Measurements from ENCODE around the gene AP5Z1. TPM values are rescaled to one million over a fixed set of nuclear protein-coding genes. Genes with fewer than 3 reads are reported as not detected.

Gene AP5Z1
- total RNA-seq, 1 donor from 2014 or later: 88.6 TPM

DNA sequence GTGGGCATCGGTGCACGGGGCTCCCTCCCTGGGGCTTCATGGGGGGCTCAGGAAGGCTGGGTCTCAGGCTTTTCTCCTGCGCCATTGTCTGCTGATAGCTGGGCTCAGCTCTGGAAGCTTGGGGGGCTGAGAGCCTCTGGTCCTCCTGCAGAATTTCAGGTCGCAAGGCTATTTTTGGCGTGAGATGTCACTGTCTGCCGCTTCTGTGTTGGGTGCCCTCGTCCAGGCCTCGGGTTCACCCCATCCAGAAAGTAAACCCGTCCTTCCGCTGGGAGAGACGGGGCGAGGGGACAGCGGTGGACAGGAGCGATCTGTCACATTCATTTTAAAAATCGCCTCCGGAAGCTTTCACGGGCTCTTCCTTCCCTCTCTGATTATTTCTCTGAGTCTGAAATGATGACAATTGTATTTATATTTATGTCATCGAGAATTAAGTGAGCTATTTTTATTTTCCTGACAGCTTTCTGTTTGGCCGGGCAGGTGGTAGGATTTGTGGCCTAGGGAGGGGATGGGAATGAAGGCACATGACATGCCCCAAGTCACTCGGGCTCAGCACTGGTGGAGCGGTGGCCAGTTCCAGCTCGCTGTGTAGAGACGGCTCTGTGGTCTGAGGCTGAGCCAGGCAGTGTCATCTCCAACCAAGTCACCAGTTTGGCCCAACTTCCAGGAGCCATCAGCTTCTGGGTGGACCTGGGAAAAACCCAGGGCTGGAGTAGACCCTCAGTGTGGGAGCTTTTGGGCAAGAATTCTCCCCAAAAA, 40.7 kb upstream of the AP5Z1 start:
- TF ChIP-seq, protein P1, sequence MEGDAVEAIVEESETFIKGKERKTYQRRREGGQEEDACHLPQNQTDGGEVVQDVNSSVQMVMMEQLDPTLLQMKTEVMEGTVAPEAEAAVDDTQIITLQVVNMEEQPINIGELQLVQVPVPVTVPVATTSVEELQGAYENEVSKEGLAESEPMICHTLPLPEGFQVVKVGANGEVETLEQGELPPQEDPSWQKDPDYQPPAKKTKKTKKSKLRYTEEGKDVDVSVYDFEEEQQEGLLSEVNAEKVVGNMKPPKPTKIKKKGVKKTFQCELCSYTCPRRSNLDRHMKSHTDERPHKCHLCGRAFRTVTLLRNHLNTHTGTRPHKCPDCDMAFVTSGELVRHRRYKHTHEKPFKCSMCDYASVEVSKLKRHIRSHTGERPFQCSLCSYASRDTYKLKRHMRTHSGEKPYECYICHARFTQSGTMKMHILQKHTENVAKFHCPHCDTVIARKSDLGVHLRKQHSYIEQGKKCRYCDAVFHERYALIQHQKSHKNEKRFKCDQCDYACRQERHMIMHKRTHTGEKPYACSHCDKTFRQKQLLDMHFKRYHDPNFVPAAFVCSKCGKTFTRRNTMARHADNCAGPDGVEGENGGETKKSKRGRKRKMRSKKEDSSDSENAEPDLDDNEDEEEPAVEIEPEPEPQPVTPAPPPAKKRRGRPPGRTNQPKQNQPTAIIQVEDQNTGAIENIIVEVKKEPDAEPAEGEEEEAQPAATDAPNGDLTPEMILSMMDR (IDR thresholded peaks at IDR 0.05; ENCODE audit: unreplicated experiment): no peak
- H3K4me3 Mint-ChIP-seq (ENCODE audit: unreplicated experiment): no peak overlapping the region
- peaks cover 6% of the 10 kb centered on the region for H3K27me3 Mint-ChIP-seq (ENCODE audit: unreplicated experiment)
- H3K36me3 Mint-ChIP-seq (ENCODE audit: low read depth, unreplicated experiment): peaks cover 39% of the 10 kb centered on the region
- H3K9me3 Mint-ChIP-seq (ENCODE audit: unreplicated experiment): no peaks in the 10 kb centered on the region
- DNase-seq (ENCODE audit: low spot score): no peak
- no peak overlapping the region for H3K27ac Mint-ChIP-seq (ENCODE audit: unreplicated experiment)
- peaks cover 23% of the 10 kb centered on the region for H3K4me1 Mint-ChIP-seq (ENCODE audit: unreplicated experiment)

DNA sequence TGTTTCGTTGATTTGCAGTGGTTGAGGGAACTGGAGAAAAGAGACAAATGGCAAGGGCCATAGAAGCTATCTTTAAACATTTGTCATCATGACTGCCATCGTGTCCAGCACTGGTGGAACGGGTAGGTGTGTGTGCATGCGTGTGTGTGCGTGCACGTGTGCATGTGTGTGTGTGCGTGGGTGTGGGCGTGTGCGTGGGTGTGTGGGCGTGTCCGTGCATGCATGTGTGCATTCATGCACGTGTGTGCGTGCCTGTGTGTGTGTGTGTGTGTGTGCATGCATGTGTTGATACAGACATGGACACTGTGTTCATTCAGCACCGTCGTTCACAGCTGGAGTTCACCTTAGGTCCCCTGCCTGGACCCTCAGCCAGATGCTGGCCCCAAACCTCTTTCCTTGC, 38.1 kb upstream of the AP5Z1 start:
- H3K9me3 Mint-ChIP-seq (ENCODE audit: unreplicated experiment): no peaks in the 10 kb centered on the region
- peaks cover 10% of the 10 kb centered on the region for H3K27me3 Mint-ChIP-seq (ENCODE audit: unreplicated experiment)
- no peak for DNase-seq (ENCODE audit: low spot score)
- TF ChIP-seq, protein P1 (IDR thresholded peaks at IDR 0.05; ENCODE audit: unreplicated experiment): no peak
- peaks cover 27% of the 10 kb centered on the region for H3K4me1 Mint-ChIP-seq (ENCODE audit: unreplicated experiment)
- peak overlapping the region; percentile 53 for H3K27ac Mint-ChIP-seq (ENCODE audit: unreplicated experiment)
- peaks cover 43% of the 10 kb centered on the region for H3K36me3 Mint-ChIP-seq (ENCODE audit: low read depth, unreplicated experiment)
- H3K4me3 Mint-ChIP-seq (ENCODE audit: unreplicated experiment): peak overlapping the region; percentile 74

DNA sequence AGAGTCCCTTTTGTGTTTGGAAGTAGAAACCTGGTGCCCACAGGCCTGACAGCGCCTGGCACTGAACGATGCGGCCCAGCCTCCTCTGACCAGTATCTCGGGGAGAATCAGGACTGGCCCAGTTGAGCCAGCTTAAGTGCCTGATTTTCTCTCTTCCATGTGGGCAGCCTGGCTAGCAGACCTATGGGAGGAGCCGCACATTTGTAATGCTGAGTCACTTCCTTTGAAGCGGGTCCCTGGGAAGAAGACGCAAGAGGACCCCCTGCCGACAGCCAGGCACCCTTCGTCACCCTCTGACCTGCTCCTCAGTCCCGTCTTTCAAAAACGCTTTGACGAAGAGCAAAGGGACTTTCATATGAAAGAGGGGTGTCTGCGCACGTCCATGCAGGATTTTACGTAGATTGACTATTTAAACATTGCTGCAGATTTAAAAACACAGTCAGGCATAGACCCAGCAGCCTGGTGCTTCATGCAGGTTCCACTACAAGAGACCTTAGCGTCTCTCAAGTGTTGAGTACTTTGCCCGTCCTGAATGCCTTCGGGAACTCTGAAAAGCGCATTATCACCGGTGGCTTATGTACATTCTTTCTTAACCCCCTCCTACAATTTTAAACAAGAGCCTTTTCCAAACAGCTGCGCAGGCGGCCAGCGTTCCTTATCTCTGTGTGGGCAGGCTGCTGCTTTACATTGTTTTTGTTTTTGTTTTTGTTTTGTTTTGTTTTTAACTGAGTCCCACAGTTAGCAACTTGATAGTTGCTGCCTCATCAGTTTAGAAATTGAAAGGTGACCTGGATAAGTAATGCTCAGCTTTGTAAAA, 36.5 kb upstream of the AP5Z1 start:
- Mint-ChIP-seq H3K4me3 (ENCODE audit: unreplicated experiment) (no peak overlapping the region), H3K36me3 (ENCODE audit: low read depth, unreplicated experiment) (peaks cover 42% of the 10 kb centered on the region), H3K9me3 (ENCODE audit: unreplicated experiment) (no peaks in the 10 kb centered on the region), H3K27me3 (ENCODE audit: unreplicated experiment) (peaks cover 10% of the 10 kb centered on the region), H3K4me1 (ENCODE audit: unreplicated experiment) (peaks cover 28% of the 10 kb centered on the region), H3K27ac (ENCODE audit: unreplicated experiment) (peak overlapping the region; percentile 83)
- TF ChIP-seq, protein P1 (IDR thresholded peaks at IDR 0.05; ENCODE audit: unreplicated experiment): no peak
- DNase-seq (ENCODE audit: low spot score): no peak

DNA sequence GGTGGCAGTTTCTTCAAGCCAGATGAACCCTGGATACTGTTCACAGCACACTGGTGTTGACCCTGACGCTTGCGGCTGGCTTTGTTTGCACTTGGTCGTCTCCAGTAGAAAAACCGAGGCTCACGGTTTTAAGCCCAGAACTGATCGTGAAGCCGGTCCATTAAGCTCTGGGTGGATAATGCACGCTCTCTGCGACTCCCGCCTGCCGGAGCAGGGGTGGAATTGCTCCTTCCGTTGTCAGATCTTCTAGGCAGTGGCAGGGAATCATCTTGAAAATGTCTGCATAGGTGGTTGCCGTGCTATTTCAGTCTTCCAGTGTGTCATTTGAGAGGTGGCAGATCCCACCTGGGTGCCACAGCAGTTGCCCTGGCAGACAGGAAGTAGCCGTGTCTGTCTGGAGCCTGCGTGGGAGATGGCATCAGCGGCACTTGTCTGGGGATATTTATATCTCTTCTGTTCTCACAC, 35.9 kb upstream of the AP5Z1 start:
- H3K27me3 Mint-ChIP-seq (ENCODE audit: unreplicated experiment): peaks cover 10% of the 10 kb centered on the region
- H3K36me3 Mint-ChIP-seq (ENCODE audit: low read depth, unreplicated experiment): peaks cover 41% of the 10 kb centered on the region
- no peak overlapping the region for H3K4me3 Mint-ChIP-seq (ENCODE audit: unreplicated experiment)
- DNase-seq (ENCODE audit: low spot score): no peak
- TF ChIP-seq, protein P1 (IDR thresholded peaks at IDR 0.05; ENCODE audit: unreplicated experiment): no peak
- H3K4me1 Mint-ChIP-seq (ENCODE audit: unreplicated experiment): peaks cover 31% of the 10 kb centered on the region
- peak overlapping the region; percentile 83 for H3K27ac Mint-ChIP-seq (ENCODE audit: unreplicated experiment)
- H3K9me3 Mint-ChIP-seq (ENCODE audit: unreplicated experiment): no peaks in the 10 kb centered on the region

All from endothelial cell (in vitro differentiated cells).